ENCODE data around the gene KLHL11. TPM values are rescaled to one million over a fixed set of nuclear protein-coding genes. Genes with fewer than 3 reads are reported as not detected.

KLHL11 gene
- total RNA-seq, 2 donors from 2014 or later: 13.3 to 15.9 TPM

DNA sequence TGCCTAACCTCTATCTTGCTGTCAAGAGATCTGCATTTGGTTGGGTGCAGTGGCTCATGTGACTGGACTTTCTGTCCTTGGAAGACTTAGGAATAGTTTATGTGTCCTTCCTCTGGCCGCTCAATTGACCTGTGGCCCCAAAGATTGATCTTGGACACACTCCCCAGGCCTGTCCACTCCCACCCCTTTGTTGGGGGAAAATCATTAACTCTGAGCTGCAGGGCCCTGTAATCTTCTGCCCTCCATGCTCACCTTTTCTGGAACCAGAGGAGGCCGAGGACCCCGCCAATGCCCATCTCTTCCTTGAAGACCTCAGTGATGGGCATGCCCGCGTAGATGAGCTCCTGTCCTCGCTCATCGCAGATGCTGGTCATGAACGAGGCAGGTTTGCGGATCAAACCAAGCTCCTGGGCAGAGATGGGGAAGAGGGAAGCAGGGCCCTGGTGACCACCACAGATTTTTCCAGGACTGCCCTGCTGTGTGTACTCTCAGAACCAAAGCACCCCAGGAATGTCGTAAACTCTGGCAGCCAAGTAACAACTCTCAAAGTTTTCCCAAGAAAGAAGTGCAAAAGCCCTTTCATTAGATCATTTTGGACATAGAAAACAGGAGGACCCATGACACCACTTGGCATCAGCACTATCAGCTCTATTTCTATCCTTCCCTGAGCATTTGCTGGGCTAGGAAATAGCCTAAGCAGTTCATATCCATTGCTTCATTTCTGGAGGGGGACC is 8.5 kb upstream of the KLHL11 start:
- peaks cover 5% of the 10 kb centered on the region for H3K4me1 ChIP-seq (ENCODE audit: control insufficient read depth, insufficient read depth, low read length)
- no peak for DNase-seq
- no peaks in the 10 kb centered on the region for H3K27me3 Mint-ChIP-seq (ENCODE audit: insufficient read depth)
- H3K27ac ChIP-seq (ENCODE audit: low read depth, low read length): no peak overlapping the region
- H3K9me3 Mint-ChIP-seq: peaks cover 23% of the 10 kb centered on the region
- no peak overlapping the region for H3K9ac ChIP-seq (ENCODE audit: extremely low read depth, low read length, poor library complexity, severe bottlenecking)
- H3K36me3 ChIP-seq (ENCODE audit: control insufficient read depth, insufficient read depth, low read length): peaks cover 77% of the 10 kb centered on the region
- H3K9me3 ChIP-seq (ENCODE audit: control insufficient read depth, low read length): peaks cover 14% of the 10 kb centered on the region
- peaks cover 2% of the 10 kb centered on the region for H3K4me1 Mint-ChIP-seq
- no peak overlapping the region for H3K4me3 Mint-ChIP-seq
- peaks cover 93% of the 10 kb centered on the region for H3K36me3 Mint-ChIP-seq (ENCODE audit: low read depth)
- 97% methylated on average over 8 to 10 of the region's 10 CpGs for WGBS, 2 experiments (ENCODE audit: insufficient coverage in 1 of 2, insufficient read length in 1 of 2)
- no peak overlapping the region for H3K27ac Mint-ChIP-seq
- no peak overlapping the region for H3K4me3 ChIP-seq (ENCODE audit: low read length)
- H3K27me3 ChIP-seq (ENCODE audit: control insufficient read depth, insufficient read depth, low read length, poor library complexity, severe bottlenecking): no peaks in the 10 kb centered on the region
- TF ChIP-seq CTCF (conservative IDR thresholded peaks at IDR 0.05): no peak

- H3K9ac ChIP-seq (ENCODE audit: extremely low read depth, low read length, poor library complexity, severe bottlenecking): no peak overlapping the region
- peaks cover 5% of the 10 kb centered on the region for H3K9me3 ChIP-seq (ENCODE audit: control insufficient read depth, low read length)
- peaks cover 74% of the 10 kb centered on the region for H3K36me3 ChIP-seq (ENCODE audit: control insufficient read depth, insufficient read depth, low read length)
- Mint-ChIP-seq H3K9me3 (peaks cover 17% of the 10 kb centered on the region), H3K27me3 (ENCODE audit: insufficient read depth) (no peaks in the 10 kb centered on the region), H3K36me3 (ENCODE audit: low read depth) (peaks cover 88% of the 10 kb centered on the region), H3K4me3 (no peak overlapping the region), H3K27ac (no peak overlapping the region), H3K4me1 (peaks cover 4% of the 10 kb centered on the region)
- H3K4me1 ChIP-seq (ENCODE audit: control insufficient read depth, insufficient read depth, low read length): peaks cover 5% of the 10 kb centered on the region
- no peak for TF ChIP-seq CTCF (conservative IDR thresholded peaks at IDR 0.05)
- peak; percentile 44 for DNase-seq
- no peak overlapping the region for H3K27ac ChIP-seq (ENCODE audit: low read depth, low read length)
- H3K4me3 ChIP-seq (ENCODE audit: low read length): no peak overlapping the region
- 93 to 95% methylated on average over 10 of the region's 10 CpGs for WGBS, 2 experiments (ENCODE audit: insufficient coverage in 1 of 2, insufficient read length in 1 of 2)
- no peaks in the 10 kb centered on the region for H3K27me3 ChIP-seq (ENCODE audit: control insufficient read depth, insufficient read depth, low read length, poor library complexity, severe bottlenecking)
Measured at GRCh38 chr17:41871789-41872188, 6.6 kb upstream of the KLHL11 start.

DNA sequence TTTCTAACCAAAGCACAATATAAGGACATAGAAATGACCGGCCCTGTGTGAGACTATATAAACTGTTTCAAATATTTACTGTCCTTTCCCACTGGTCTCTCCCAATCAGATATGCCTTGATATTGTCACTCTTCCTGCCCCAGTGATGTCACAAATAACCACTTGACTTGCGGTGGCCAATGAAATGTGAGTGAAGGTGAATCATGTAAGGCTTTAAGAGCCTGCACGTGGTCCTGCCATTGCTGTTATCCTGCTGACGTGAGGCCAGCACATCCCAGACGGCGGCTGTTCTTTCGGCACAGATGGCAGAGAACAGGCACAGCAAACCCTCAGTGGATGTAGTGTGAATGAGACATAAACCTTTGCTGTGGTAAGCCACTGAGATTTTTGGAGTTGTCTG is 5.4 kb upstream of the KLHL11 start:
- Mint-ChIP-seq H3K27ac (no peak overlapping the region), H3K36me3 (ENCODE audit: low read depth) (peaks cover 84% of the 10 kb centered on the region), H3K4me3 (no peak overlapping the region), H3K4me1 (peaks cover 5% of the 10 kb centered on the region), H3K9me3 (peaks cover 8% of the 10 kb centered on the region), H3K27me3 (ENCODE audit: insufficient read depth) (no peaks in the 10 kb centered on the region)
- Histone ChIP-seq H3K36me3 (ENCODE audit: control insufficient read depth, insufficient read depth, low read length) (peaks cover 78% of the 10 kb centered on the region), H3K4me3 (ENCODE audit: low read length) (no peak overlapping the region), H3K9me3 (ENCODE audit: control insufficient read depth, low read length) (peaks cover 5% of the 10 kb centered on the region), H3K27ac (ENCODE audit: low read depth, low read length) (no peak overlapping the region), H3K9ac (ENCODE audit: extremely low read depth, low read length, poor library complexity, severe bottlenecking) (no peak overlapping the region), H3K27me3 (ENCODE audit: control insufficient read depth, insufficient read depth, low read length, poor library complexity, severe bottlenecking) (no peaks in the 10 kb centered on the region), H3K4me1 (ENCODE audit: control insufficient read depth, insufficient read depth, low read length) (peaks cover 5% of the 10 kb centered on the region)
- DNase-seq: peak; percentile 45
- no peak for TF ChIP-seq CTCF (conservative IDR thresholded peaks at IDR 0.05)
- WGBS, 2 experiments (ENCODE audit: insufficient coverage in 1 of 2, insufficient read length in 1 of 2): 96 to 97% methylated on average over 7 of the region's 7 CpGs
